Measurements from ENCODE around the gene PDGFA.

The PDGFA gene

GRCh38 chr7:486216-486743 is 33.4 kb downstream of the PDGFA start:
- DNase-seq = no peak

- no peak for DNase-seq
Measured at GRCh38 chr7:485188-486081, 34.2 kb downstream of the PDGFA start.

- no peak for DNase-seq
Measured at GRCh38 chr7:484356-485101, 35.1 kb downstream of the PDGFA start.

- no peak for DNase-seq
Measured at GRCh38 chr7:483656-484355, 35.8 kb downstream of the PDGFA start.

- no peak for DNase-seq
Measured at GRCh38 chr7:482521-483083, 37.0 kb downstream of the PDGFA start.

- no peak for DNase-seq
Measured at GRCh38 chr7:481219-481930, 38.3 kb downstream of the PDGFA start.

- no peak for DNase-seq
Measured at GRCh38 chr7:480531-481218, 39.0 kb downstream of the PDGFA start.

- no peak for DNase-seq
Measured at GRCh38 chr7:479948-480499, 39.6 kb downstream of the PDGFA start.

GRCh38 chr7:479115-479947 is 40.3 kb downstream of the PDGFA start:
- DNase-seq = no peak

GRCh38 chr7:477626-478220 is 41.9 kb downstream of the PDGFA start:
- DNase-seq = no peak

GRCh38 chr7:476736-477360 is 42.8 kb downstream of the PDGFA start:
- DNase-seq = no peak

- no peak for DNase-seq
Measured at GRCh38 chr7:475951-476441, 43.6 kb downstream of the PDGFA start.

GRCh38 chr7:475425-475728 is 44.3 kb downstream of the PDGFA start:
- DNase-seq = no peak

GRCh38 chr7:474605-475424 is 44.8 kb downstream of the PDGFA start:
- no peak for DNase-seq

- no peak for DNase-seq
Measured at GRCh38 chr7:473870-474604, 45.6 kb downstream of the PDGFA start.

GRCh38 chr7:473211-473734 is 46.4 kb downstream of the PDGFA start:
- no peak for DNase-seq

GRCh38 chr7:472640-472957 is 47.0 kb downstream of the PDGFA start:
- DNase-seq = no peak

Data from T-helper 9 cell (primary cell).